WTC11 (cell line): Measurements from ENCODE around the gene DNAH11. TPM values are rescaled to one million over a fixed set of nuclear protein-coding genes. Genes with fewer than 3 reads are reported as not detected.

Experiments used
- ATAC-seq: fragments of 200-7000 bp; cut with Tn5 transposase; 2 replicates; pipeline ENCODE4 v1.10.0; 2021; ENCODE audit warnings: mild to moderate bottlenecking, moderate library complexity
- CTCF ChIA-PET: fragments of 300-600 bp; sonication (Branson Sonifier 250); formaldehyde crosslinking; loops from one replicate; lab custom pipeline; 2021; ENCODE audit warnings: antibody characterized with exemption; lab: Charles Lee
- POLR2A ChIA-PET: fragments of 350-600 bp; sonication (Branson Sonifier 250); formaldehyde crosslinking; loops from one replicate; lab custom pipeline; 2021; ENCODE audit warnings: antibody characterized with exemption; lab: Charles Lee
- DNase-seq: peaks from one replicate; pipeline ENCODE4 v3.0.0; 2021; ENCODE audit warnings: low spot score
- H3K27ac Mint-ChIP-seq: 2 replicates; pipeline ENCODE4 v1.8.0; 2021; ENCODE audit warnings: mixed read lengths
- H3K27me3 Mint-ChIP-seq: 2 replicates; pipeline ENCODE4 v1.8.0; 2021; ENCODE audit warnings: low read depth, mild to moderate bottlenecking, moderate library complexity, mixed read lengths
- H3K36me3 Mint-ChIP-seq: 2 replicates; pipeline ENCODE4 v1.8.0; 2021; ENCODE audit warnings: mixed read lengths
- H3K4me1 Mint-ChIP-seq: 2 replicates; pipeline ENCODE4 v1.8.0; 2022; ENCODE audit warnings: mixed read lengths
- H3K4me3 Mint-ChIP-seq: 2 replicates; pipeline ENCODE4 v1.8.0; 2021; ENCODE audit warnings: mild to moderate bottlenecking, moderate library complexity, mixed read lengths
- H3K9me3 Mint-ChIP-seq: 2 replicates; pipeline ENCODE4 v1.8.0; 2021; ENCODE audit warnings: mixed read lengths
- AFF4 ChIP-seq: sonication (generic); formaldehyde crosslinking; IDR thresholded peaks from 2 replicates; pipeline ENCODE4 v1.8.1; 2023; ENCODE audit warnings: mild to moderate bottlenecking, missing genetic modification reagents, borderline replicate concordance
- ATF3 ChIP-seq: sonication (generic); formaldehyde crosslinking; conservative IDR thresholded peaks from 2 replicates; pipeline ENCODE4 v1.8.1; 2022; ENCODE audit warnings: mild to moderate bottlenecking, missing genetic modification reagents
- E2F5 ChIP-seq: sonication (generic); formaldehyde crosslinking; IDR thresholded peaks from 2 replicates; pipeline ENCODE4 v1.8.1; 2022; ENCODE audit warnings: mild to moderate bottlenecking, moderate library complexity, missing genetic modification reagents
- ETV6 ChIP-seq: sonication (generic); formaldehyde crosslinking; IDR thresholded peaks from 2 replicates; pipeline ENCODE4 v1.8.1; 2022; ENCODE audit warnings: mild to moderate bottlenecking, missing genetic modification reagents
- FOXJ3 ChIP-seq: sonication (generic); formaldehyde crosslinking; IDR thresholded peaks from 2 replicates; pipeline ENCODE4 v1.9.0; 2021; ENCODE audit warnings: missing genetic modification reagents, mild to moderate bottlenecking, borderline replicate concordance
- FOXK1 ChIP-seq: sonication (generic); formaldehyde crosslinking; IDR thresholded peaks from 2 replicates; pipeline ENCODE4 v1.8.0; 2022; ENCODE audit warnings: mild to moderate bottlenecking, moderate library complexity, missing genetic modification reagents
- GTF2I ChIP-seq: fragments of 250-450 bp; sonication (Bioruptor Pico); conservative IDR thresholded peaks from 2 replicates; pipeline ENCODE4 v1.4.0; 2021; ENCODE audit warnings: mild to moderate bottlenecking
- HMGXB4 ChIP-seq: sonication (generic); formaldehyde crosslinking; IDR thresholded peaks from 2 replicates; pipeline ENCODE4 v1.8.1; 2023; ENCODE audit warnings: mild to moderate bottlenecking, moderate library complexity, missing genetic modification reagents
- IRF1 ChIP-seq: sonication (generic); formaldehyde crosslinking; IDR thresholded peaks from 2 replicates; pipeline ENCODE4 v1.8.0; 2023; ENCODE audit warnings: missing genetic modification reagents
- NR1H2 ChIP-seq: sonication (generic); formaldehyde crosslinking; IDR thresholded peaks from 2 replicates; pipeline ENCODE4 v1.9.0; 2021; ENCODE audit warnings: mild to moderate bottlenecking, moderate library complexity, missing genetic modification reagents
- RELA ChIP-seq: sonication (generic); formaldehyde crosslinking; IDR thresholded peaks from 2 replicates; pipeline ENCODE4 v1.8.1; 2022; ENCODE audit warnings: missing genetic modification reagents, mild to moderate bottlenecking, borderline replicate concordance
- SP1 ChIP-seq: sonication (generic); formaldehyde crosslinking; conservative IDR thresholded peaks from 2 replicates; pipeline ENCODE4 v1.8.1; 2022; ENCODE audit warnings: missing genetic modification reagents
- STAT6 ChIP-seq: sonication (generic); formaldehyde crosslinking; conservative IDR thresholded peaks from 2 replicates; pipeline ENCODE4 v1.8.1; 2023; ENCODE audit warnings: mild to moderate bottlenecking, low read depth, missing genetic modification reagents, moderate library complexity
- TEAD1 ChIP-seq: sonication (generic); formaldehyde crosslinking; IDR thresholded peaks from 2 replicates; pipeline ENCODE4 v1.8.0; 2022; ENCODE audit warnings: mild to moderate bottlenecking, missing genetic modification reagents
- TP53 ChIP-seq: sonication (generic); formaldehyde crosslinking; IDR thresholded peaks from 2 replicates; pipeline ENCODE4 v1.8.1; 2023; ENCODE audit warnings: mild to moderate bottlenecking, missing genetic modification reagents
- USF1 ChIP-seq: sonication (generic); formaldehyde crosslinking; IDR thresholded peaks from 2 replicates; pipeline ENCODE4 v1.8.0; 2022; ENCODE audit warnings: mild to moderate bottlenecking, missing genetic modification reagents
- ZNF121 ChIP-seq: sonication (generic); formaldehyde crosslinking; IDR thresholded peaks from 2 replicates; pipeline ENCODE4 v1.8.0; 2023; ENCODE audit warnings: missing genetic modification reagents
- ZNF263 ChIP-seq: sonication (generic); formaldehyde crosslinking; IDR thresholded peaks from 2 replicates; pipeline ENCODE4 v1.8.1; 2022; ENCODE audit warnings: low read depth, mild to moderate bottlenecking, moderate library complexity, missing genetic modification reagents
- ZNF423 ChIP-seq: fragments of 250-450 bp; sonication (Bioruptor Pico); IDR thresholded peaks from 2 replicates; pipeline ENCODE4 v2.1.2; 2022; ENCODE audit warnings: mild to moderate bottlenecking, moderate library complexity
- ZNF512 ChIP-seq: sonication (generic); formaldehyde crosslinking; IDR thresholded peaks from 2 replicates; pipeline ENCODE4 v1.8.1; 2022; ENCODE audit warnings: missing genetic modification reagents, borderline replicate concordance
- ZSCAN18 ChIP-seq: fragments of 250-450 bp; sonication (Bioruptor Pico); IDR thresholded peaks from 2 replicates; pipeline ENCODE4 v2.1.2; 2022; ENCODE audit warnings: mild to moderate bottlenecking, moderate library complexity
- total RNA-seq: library from RNA; stranded (reverse); gene quantifications from 3 replicates; pipeline ENCODE4 v1.2.3, GENCODE V29; 2021

DNAH11 gene
- total RNA-seq, 1 experiment from 2014 or later = 6.4 TPM

GRCh38 chr7:21508538-21508937, 34.3 kb upstream of the DNAH11 start (continued):
- TF ChIP-seq TP53 (CRISPR knock-in tag) (no peak), ZSCAN18 (CRISPR knock-in tag) (no peak), IRF1 (CRISPR knock-in tag) (no peak), ETV6 (CRISPR knock-in tag) (no peak), TEAD1 (no peak), HMGXB4 (no peak), FOXJ3 (no peak), AFF4 (no peak), STAT6 (CRISPR knock-in tag) (no peak), SP1 (CRISPR knock-in tag) (no peak), ZNF121 (CRISPR knock-in tag) (no peak), GTF2I (CRISPR knock-in tag) (no peak)

GRCh38 chr7:21514062-21514461, 28.8 kb upstream of the DNAH11 start:
- Mint-ChIP-seq H3K9me3 (no peaks in the 10 kb centered on the region), H3K4me3 (no peak overlapping the region), H3K27ac (no peak overlapping the region), H3K27me3 (no peaks in the 10 kb centered on the region), H3K36me3 (peaks cover 21% of the 10 kb centered on the region), H3K4me1 (peaks cover 6% of the 10 kb centered on the region; the same call in 1 of the 2 replicates)
- ATAC-seq (no peak), DNase-seq (no peak)
- ChIA-PET CTCF (no interaction called here), POLR2A (no interaction called here)
- TF ChIP-seq ZNF512 = no peak
- TF ChIP-seq RELA = no peak
- no peak for TF ChIP-seq FOXK1 (CRISPR knock-in tag)
- no peak for TF ChIP-seq E2F5 (CRISPR knock-in tag)
- TF ChIP-seq ATF3 (CRISPR knock-in tag) = no peak
- no peak for TF ChIP-seq ZNF423 (CRISPR knock-in tag)
- no peak for TF ChIP-seq ZNF121 (CRISPR knock-in tag)
- TF ChIP-seq NR1H2 (CRISPR knock-in tag) = no peak
- TF ChIP-seq ZNF263 (CRISPR knock-in tag) = no peak
- TF ChIP-seq USF1 = no peak
- no peak for TF ChIP-seq HMGXB4
